RWPE2 (cell line): ENCODE data around the gene MXRA7.

Experiments used
- ATAC-seq: fragments of 200-7000 bp; cut with Tn5 transposase; 3 replicates; pipeline ENCODE4 v1.9.1; 2021; ENCODE audit warnings: low read depth
- DNase-seq: peaks from one replicate; pipeline ENCODE4 v3.0.0-alpha.2; 2020; ENCODE audit warnings: low spot score
- H3K27ac ChIP-seq: fragments of 450-650 bp; 2 replicates; pipeline ENCODE4 v1.5.1; 2017; ENCODE audit warnings: mild to moderate bottlenecking; ENCODE audit not compliant: poor library complexity, severe bottlenecking
- H3K27me3 ChIP-seq: fragments of 250-450 bp; sonication (Bioruptor Pico); 2 replicates; pipeline ENCODE4 v1.5.1; 2021; ENCODE audit warnings: mild to moderate bottlenecking, moderate library complexity; ENCODE audit not compliant: insufficient read depth, poor library complexity, severe bottlenecking
- H3K36me3 ChIP-seq: fragments of 250-450 bp; sonication (Bioruptor Pico); 2 replicates; pipeline ENCODE4 v1.5.1; 2020; ENCODE audit warnings: low read depth, mild to moderate bottlenecking, moderate library complexity
- H3K4me1 ChIP-seq: fragments of 250-450 bp; sonication (Bioruptor Pico); 2 replicates; pipeline ENCODE4 v1.5.1; 2021; ENCODE audit warnings: mild to moderate bottlenecking, moderate library complexity; ENCODE audit not compliant: insufficient read depth, poor library complexity, severe bottlenecking
- H3K4me3 ChIP-seq: fragments of 250-450 bp; sonication (Bioruptor Pico); 2 replicates; pipeline ENCODE4 v1.5.1; 2021; ENCODE audit warnings: mild to moderate bottlenecking, moderate library complexity; ENCODE audit not compliant: severe bottlenecking
- H3K9me3 ChIP-seq: fragments of 250-450 bp; sonication (Bioruptor Pico); 2 replicates; pipeline ENCODE4 v1.5.1; 2021; ENCODE audit warnings: mild to moderate bottlenecking, moderate library complexity; ENCODE audit not compliant: severe bottlenecking
- CTCF ChIP-seq: fragments of 450-650 bp; IDR thresholded peaks from one replicate; pipeline ENCODE4 v1.5.1; 2017; ENCODE audit warnings: mild to moderate bottlenecking, moderate library complexity; ENCODE audit not compliant: poor library complexity, severe bottlenecking

The MXRA7 gene

GRCh38 chr17:76689859-76690258, 20.9 kb downstream of the MXRA7 start:
- no peak for DNase-seq

GRCh38 chr17:76688165-76688622, 22.6 kb downstream of the MXRA7 start:
- Histone ChIP-seq H3K27me3 (no peaks in the 10 kb centered on the region), H3K36me3 (peaks cover 7% of the 10 kb centered on the region), H3K4me3 (no peak overlapping the region), H3K27ac (peak overlapping the region; percentile 45), H3K9me3 (no peaks in the 10 kb centered on the region), H3K4me1 (peaks cover 14% of the 10 kb centered on the region)
- DNase-seq, result no peak
- no peak for TF ChIP-seq CTCF
- no peak; the same call in 2 of the 3 replicates for ATAC-seq

More at GRCh38 chr17:76689859-76690258, 20.9 kb downstream of the MXRA7 start:
- no peaks in the 10 kb centered on the region for H3K9me3 ChIP-seq
- H3K4me1 ChIP-seq, result peaks cover 14% of the 10 kb centered on the region
- no peak for TF ChIP-seq CTCF
- no peak overlapping the region for H3K27ac ChIP-seq
- H3K27me3 ChIP-seq, result no peaks in the 10 kb centered on the region
- no peak overlapping the region for H3K4me3 ChIP-seq
- no peak for ATAC-seq
- peaks cover 6% of the 10 kb centered on the region; the same call in 1 of the 2 replicates for H3K36me3 ChIP-seq

- ATAC-seq (no peak), DNase-seq (no peak)
- Histone ChIP-seq H3K9me3 (no peaks in the 10 kb centered on the region), H3K27me3 (no peaks in the 10 kb centered on the region), H3K4me1 (peaks cover 14% of the 10 kb centered on the region), H3K27ac (peak overlapping the region; percentile 45), H3K4me3 (no peak overlapping the region), H3K36me3 (peaks cover 11% of the 10 kb centered on the region)
- no peak for TF ChIP-seq CTCF
These were observed 23.2 kb downstream of the MXRA7 start for GRCh38 chr17:76687298-76688164.

- no peaks in the 10 kb centered on the region for H3K27me3 ChIP-seq
- TF ChIP-seq CTCF, result no peak
- H3K27ac ChIP-seq, result no peak overlapping the region
- no peaks in the 10 kb centered on the region for H3K9me3 ChIP-seq
- no peak for DNase-seq
- no peak for ATAC-seq
- H3K36me3 ChIP-seq, result peaks cover 12% of the 10 kb centered on the region
- H3K4me3 ChIP-seq, result no peak overlapping the region
- H3K4me1 ChIP-seq, result peaks cover 14% of the 10 kb centered on the region
These were observed 24.0 kb downstream of the MXRA7 start for GRCh38 chr17:76686538-76687297.
